Transverse colon (tissue), 4 donors: ENCODE data around the gene IGSF21. TPM values are rescaled to one million over a fixed set of nuclear protein-coding genes. Genes with fewer than 3 reads are reported as not detected.

Experiments used
- DNase-seq: peaks from one replicate; pipeline ENCODE4 v3.0.0-alpha.2; 2019
- H3K27ac ChIP-seq, 4 donors: fragments of 200-600 bp; sonication (generic); 2 replicates each; pipeline ENCODE4 v1.5.1; 2016 to 2018; ENCODE audit warnings: inconsistent platforms in 4 of 4
- H3K27me3 ChIP-seq: fragments of 200-600 bp; sonication (generic); 2 replicates; pipeline ENCODE4 v1.5.1; 2017; ENCODE audit warnings: inconsistent platforms
- H3K36me3 ChIP-seq, 4 donors: fragments of 200-600 bp; sonication (generic); 2 replicates each; pipeline ENCODE4 v1.5.1; 2017 to 2019; ENCODE audit warnings: inconsistent platforms in 4 of 4
- H3K4me1 ChIP-seq, 4 donors: fragments of 200-600 bp; sonication (generic); 2 replicates each; pipeline ENCODE4 v1.5.1; 2017 to 2020; ENCODE audit warnings: inconsistent platforms in 4 of 4
- H3K4me3 ChIP-seq, 4 donors: fragments of 200-600 bp; sonication (generic); 1 replicate in 1 of 4; 2 replicates in 3 of 4; pipeline versions ENCODE4 v1.5.1 to v1.6.1; 2017 to 2019; ENCODE audit warnings: inconsistent platforms in 4 of 4
- H3K9me3 ChIP-seq, 2 donors: fragments of 200-600 bp; sonication (generic); 2 replicates each; pipeline ENCODE4 v1.5.1; 2017 to 2019; ENCODE audit warnings: inconsistent platforms in 2 of 2
- EP300 ChIP-seq: sonication (generic); formaldehyde crosslinking; IDR thresholded peaks from one replicate; pipeline ENCODE4 v1.6.1; 2017; ENCODE audit warnings: antibody characterized with exemption, low read depth
- POLR2A ChIP-seq: fragments of 450-650 bp; IDR thresholded peaks from one replicate; pipeline ENCODE4 v1.6.1; 2016; ENCODE audit warnings: antibody characterized with exemption, mild to moderate bottlenecking, moderate library complexity
- POLR2AphosphoS5 ChIP-seq, 3 donors: sonication (generic); formaldehyde crosslinking; IDR thresholded peaks; one replicate each; pipeline ENCODE4 v1.6.1; 2016; ENCODE audit warnings: antibody characterized with exemption in 3 of 3
- WGBS, 2 donors: methylation state at CpG; one replicate each; pipeline ENCODE4 v1.1.5; 2018; ENCODE audit warnings: low coverage in 1 of 2; 5-methylcytosine and 5-hydroxymethylcytosine counted together
- in situ Hi-C, 4 donors: fragments of 200-750 bp; cut with MboI; loops; one replicate each; pipeline versions ENCODE4 v1.15.0 to v1.15.1; 2017; ENCODE audit warnings: low sequenced_read_pairs in 3 of 4, low pct_ligation_motif_present in 1 of 4, low pct_unique_long_range_greater_than_20kb in 1 of 4
- intact Hi-C: fragments of 100-400 bp; cut with DNase I; formaldehyde crosslinking; loops from one replicate; pipeline ENCODE4 v1.15.1; 2023; ENCODE audit warnings: low total_unique reads
- total RNA-seq, 4 donors: library from RNA; depleted of rRNA; stranded (reverse); fragments of >200 nt; gene quantifications; one replicate each; pipeline ENCODE4 v1.1.0, GENCODE V29; 2016
- TF ChIP-seq, protein P1 (sequence below), 5 experiments: fragments of 200-600 bp in 3 of 5; fragments of 450-650 bp in 2 of 5; sonication (generic) in 3 of 5; IDR thresholded peaks; 1 replicate in 2 of 5; 2 replicates in 3 of 5; pipeline ENCODE4 v1.5.1; 2016 to 2017; ENCODE audit warnings: antibody characterized with exemption in 5 of 5, inconsistent platforms in 3 of 5, mild to moderate bottlenecking in 2 of 5, moderate library complexity in 1 of 5

IGSF21 gene
- total RNA-seq, 4 donors from 2014 or later: 1.1 to 6.8 (median 1.6) TPM; not detected in 1

DNA sequence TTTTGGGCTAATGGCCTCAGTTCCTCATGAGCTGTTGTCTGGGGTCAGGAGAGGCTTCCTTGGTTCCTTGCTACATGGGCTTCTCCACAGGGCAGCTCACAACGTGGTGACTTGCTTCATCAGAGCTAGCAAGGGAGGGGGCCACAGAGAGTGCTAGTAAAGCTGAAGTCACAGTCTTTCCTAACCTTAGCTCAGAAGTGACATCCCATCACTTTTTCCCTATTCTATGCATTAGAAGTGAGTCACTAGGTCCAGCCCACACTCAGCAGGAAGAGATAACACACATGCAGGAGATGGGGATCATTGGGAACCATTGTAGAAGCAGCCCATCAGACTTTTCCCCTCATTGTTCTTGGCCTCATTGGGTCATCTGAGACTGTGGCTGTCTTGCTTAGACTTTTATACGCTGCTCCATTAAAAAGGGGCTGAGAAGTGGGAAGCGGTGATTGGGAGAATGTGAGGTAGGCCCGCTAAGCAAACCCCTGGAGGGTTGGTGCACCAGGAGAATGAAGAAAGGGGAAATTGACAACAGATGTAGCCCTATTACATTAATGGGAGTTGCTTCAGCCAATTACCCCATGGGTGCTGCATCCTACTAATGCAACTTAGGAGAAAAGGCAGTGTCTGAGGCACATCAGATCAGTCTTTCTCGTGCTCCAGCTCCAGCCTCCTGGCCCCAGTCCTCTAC is 22.1 kb upstream of the IGSF21 start:
- in situ Hi-C loops (no loop called here), intact Hi-C loops (no loop called here)

DNA sequence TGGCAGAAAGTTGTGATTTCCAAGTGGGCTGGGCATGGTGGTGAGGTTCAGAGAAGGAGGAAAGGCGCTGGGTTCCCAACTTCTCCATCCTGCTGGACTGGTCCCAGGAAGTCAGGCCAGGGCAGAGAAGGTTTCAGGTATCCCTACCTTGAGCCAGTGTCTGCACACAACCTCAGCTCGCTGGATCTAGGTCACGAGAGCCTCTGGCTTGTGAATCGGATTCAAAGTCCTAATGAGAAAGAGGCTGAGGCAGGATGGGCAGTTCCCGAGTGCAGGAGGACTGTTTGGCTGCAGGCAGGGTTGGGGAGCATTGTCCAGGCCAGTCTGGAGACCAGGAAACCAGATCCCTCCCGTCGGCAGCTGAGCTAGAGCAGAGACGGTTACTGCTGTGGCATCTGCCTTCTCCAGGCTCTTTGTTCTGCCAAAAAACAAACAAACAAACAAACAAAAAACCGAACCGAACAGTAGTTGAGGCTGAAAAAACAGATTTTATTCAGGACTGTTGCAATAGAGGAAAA is 19.5 kb upstream of the IGSF21 start:
- Histone ChIP-seq H3K27me3 (peaks cover 18% of the 10 kb centered on the region), H3K27ac (no peak overlapping the region), H3K4me3 (no peak overlapping the region), H3K9me3 (no peaks in the 10 kb centered on the region), H3K4me1 (no peaks in the 10 kb centered on the region), H3K36me3 (no peaks in the 10 kb centered on the region)
- 32 to 40% methylated on average over 6 to 10 of the region's 10 CpGs for WGBS, 2 donors
- in situ Hi-C loops (no loop called here), intact Hi-C loops (no loop called here)
- no peak for DNase-seq
- TF ChIP-seq, protein P1, sequence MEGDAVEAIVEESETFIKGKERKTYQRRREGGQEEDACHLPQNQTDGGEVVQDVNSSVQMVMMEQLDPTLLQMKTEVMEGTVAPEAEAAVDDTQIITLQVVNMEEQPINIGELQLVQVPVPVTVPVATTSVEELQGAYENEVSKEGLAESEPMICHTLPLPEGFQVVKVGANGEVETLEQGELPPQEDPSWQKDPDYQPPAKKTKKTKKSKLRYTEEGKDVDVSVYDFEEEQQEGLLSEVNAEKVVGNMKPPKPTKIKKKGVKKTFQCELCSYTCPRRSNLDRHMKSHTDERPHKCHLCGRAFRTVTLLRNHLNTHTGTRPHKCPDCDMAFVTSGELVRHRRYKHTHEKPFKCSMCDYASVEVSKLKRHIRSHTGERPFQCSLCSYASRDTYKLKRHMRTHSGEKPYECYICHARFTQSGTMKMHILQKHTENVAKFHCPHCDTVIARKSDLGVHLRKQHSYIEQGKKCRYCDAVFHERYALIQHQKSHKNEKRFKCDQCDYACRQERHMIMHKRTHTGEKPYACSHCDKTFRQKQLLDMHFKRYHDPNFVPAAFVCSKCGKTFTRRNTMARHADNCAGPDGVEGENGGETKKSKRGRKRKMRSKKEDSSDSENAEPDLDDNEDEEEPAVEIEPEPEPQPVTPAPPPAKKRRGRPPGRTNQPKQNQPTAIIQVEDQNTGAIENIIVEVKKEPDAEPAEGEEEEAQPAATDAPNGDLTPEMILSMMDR (IDR thresholded peaks at IDR 0.05): no peak
- TF ChIP-seq EP300: no peak
- TF ChIP-seq POLR2AphosphoS5 (IDR thresholded peaks at IDR 0.05): no peak
- no peak for TF ChIP-seq POLR2A

More for the DNA sequence above, 22.1 kb upstream of the IGSF21 start:
- no peaks in the 10 kb centered on the region for H3K9me3 ChIP-seq
- 70 to 83% methylated on average over 4 to 5 of the region's 5 CpGs for WGBS, 2 donors
- DNase-seq: no peak
- TF ChIP-seq POLR2AphosphoS5 (IDR thresholded peaks at IDR 0.05): no peak
- no peak for TF ChIP-seq POLR2A
- no peaks in the 10 kb centered on the region for H3K4me1 ChIP-seq
- H3K27me3 ChIP-seq: peaks cover 3% of the 10 kb centered on the region
- no peaks in the 10 kb centered on the region for H3K36me3 ChIP-seq
- no peak overlapping the region for H3K4me3 ChIP-seq
- no peak overlapping the region for H3K27ac ChIP-seq

DNA sequence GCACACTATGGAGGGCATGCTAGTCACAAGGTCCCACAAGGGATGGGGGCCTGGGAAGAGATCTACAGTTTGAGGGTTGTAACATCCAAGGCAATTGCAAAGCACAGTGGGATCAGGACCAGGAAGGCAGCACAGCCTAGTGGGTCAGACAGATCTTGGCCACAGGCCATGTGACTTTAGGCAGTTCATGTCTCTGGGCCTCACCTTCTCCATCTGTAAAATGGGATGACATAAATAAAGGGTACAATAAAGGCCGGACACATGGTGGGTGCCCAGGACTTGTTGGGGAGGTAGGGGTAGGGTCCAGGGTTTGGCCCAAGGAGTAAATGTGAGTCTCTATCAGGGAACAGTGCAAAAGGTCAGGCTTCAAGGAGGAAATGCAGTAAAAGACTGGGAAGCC is 18.1 kb upstream of the IGSF21 start:
- in situ Hi-C loops: no loop called here
- Histone ChIP-seq H3K4me1 (no peaks in the 10 kb centered on the region), H3K27ac (no peak overlapping the region), H3K36me3 (no peaks in the 10 kb centered on the region), H3K27me3 (peaks cover 24% of the 10 kb centered on the region), H3K9me3 (no peaks in the 10 kb centered on the region), H3K4me3 (no peak overlapping the region)
- DNase-seq: no peak
- WGBS, 2 donors: 60 to 90% methylated on average over 1 of the region's 1 CpG
- intact Hi-C loops: no loop called here
- TF ChIP-seq EP300 (no peak), POLR2AphosphoS5 (IDR thresholded peaks at IDR 0.05) (no peak), POLR2A (no peak)
- TF ChIP-seq, protein P1 (IDR thresholded peaks at IDR 0.05): no peak

DNA sequence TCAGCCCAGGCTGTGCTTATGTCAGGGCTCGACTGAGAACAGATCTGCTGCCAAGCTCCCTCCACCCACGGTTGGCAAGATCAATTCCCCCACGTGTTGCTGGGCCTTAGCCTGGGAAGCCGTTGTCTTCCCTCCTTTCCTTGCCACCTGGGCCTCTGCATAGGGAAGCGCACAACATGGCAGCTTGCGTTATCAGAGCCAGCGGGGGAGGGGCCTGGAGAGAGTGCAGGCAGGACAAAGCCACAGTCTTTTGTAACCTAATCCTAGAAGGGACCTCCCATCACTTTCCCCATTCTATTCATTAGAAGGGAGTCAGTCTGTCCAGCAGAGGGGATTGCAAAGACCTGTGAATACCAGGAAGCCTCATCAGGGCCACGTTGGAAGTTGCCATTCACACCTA is 17.0 kb upstream of the IGSF21 start:
- no peak for DNase-seq
- WGBS, 2 donors: 49% methylated on average over 8 of the region's 8 CpGs; no CpG with 5 or more reads in 1 of the 2 donors
- Histone ChIP-seq H3K4me1 (no peaks in the 10 kb centered on the region), H3K9me3 (no peaks in the 10 kb centered on the region), H3K4me3 (no peak overlapping the region), H3K27me3 (peaks cover 24% of the 10 kb centered on the region), H3K27ac (no peak overlapping the region), H3K36me3 (no peaks in the 10 kb centered on the region)
- intact Hi-C loops (no loop called here), in situ Hi-C loops (no loop called here)
- TF ChIP-seq, protein P1 (IDR thresholded peaks at IDR 0.05): no peak
- TF ChIP-seq POLR2AphosphoS5 (IDR thresholded peaks at IDR 0.05): no peak
- TF ChIP-seq POLR2A: no peak
- TF ChIP-seq EP300: no peak
